Thyroid gland (tissue), 4 donors: ENCODE measurements around the gene CEP170.

Experiments used
- POLR2A ChIP-seq, 2 donors: fragments of 450-650 bp; IDR thresholded peaks; one replicate each; pipeline ENCODE4 v1.6.1; 2017; ENCODE audit warnings: antibody characterized with exemption in 2 of 2, mild to moderate bottlenecking in 2 of 2, moderate library complexity in 1 of 2
- TF ChIP-seq, protein P1 (sequence below), 6 experiments: fragments of 200-600 bp in 3 of 6; fragments of 450-650 bp in 3 of 6; sonication (generic) in 3 of 6; IDR thresholded peaks; one replicate each; pipeline ENCODE4 v1.5.1; 2016 to 2019; ENCODE audit warnings: antibody characterized with exemption in 6 of 6, mild to moderate bottlenecking in 2 of 6, inconsistent platforms in 1 of 6, moderate library complexity in 1 of 6

DNA sequence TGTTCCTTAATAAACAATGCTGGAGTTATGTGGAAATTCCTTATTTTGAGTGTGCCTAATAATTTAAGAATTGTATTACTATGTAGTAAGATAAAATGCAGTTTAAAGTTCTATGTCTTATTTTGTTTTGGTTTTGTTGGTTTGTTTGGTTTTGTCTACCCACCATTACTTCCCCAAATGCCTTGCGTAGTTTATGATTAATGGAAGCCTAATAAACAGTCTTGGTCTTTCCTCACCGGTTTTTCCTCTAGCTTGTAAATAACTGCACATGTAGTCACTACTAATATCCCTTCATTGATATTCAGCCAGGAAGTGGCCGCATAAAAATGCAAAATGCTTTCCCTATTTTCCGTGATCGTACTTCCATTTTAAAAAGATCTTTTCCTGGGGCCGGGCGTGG, 3.6 kb upstream of the CEP170 start:
- TF ChIP-seq POLR2A (IDR thresholded peaks at IDR 0.05), result no peak
- TF ChIP-seq, protein P1, sequence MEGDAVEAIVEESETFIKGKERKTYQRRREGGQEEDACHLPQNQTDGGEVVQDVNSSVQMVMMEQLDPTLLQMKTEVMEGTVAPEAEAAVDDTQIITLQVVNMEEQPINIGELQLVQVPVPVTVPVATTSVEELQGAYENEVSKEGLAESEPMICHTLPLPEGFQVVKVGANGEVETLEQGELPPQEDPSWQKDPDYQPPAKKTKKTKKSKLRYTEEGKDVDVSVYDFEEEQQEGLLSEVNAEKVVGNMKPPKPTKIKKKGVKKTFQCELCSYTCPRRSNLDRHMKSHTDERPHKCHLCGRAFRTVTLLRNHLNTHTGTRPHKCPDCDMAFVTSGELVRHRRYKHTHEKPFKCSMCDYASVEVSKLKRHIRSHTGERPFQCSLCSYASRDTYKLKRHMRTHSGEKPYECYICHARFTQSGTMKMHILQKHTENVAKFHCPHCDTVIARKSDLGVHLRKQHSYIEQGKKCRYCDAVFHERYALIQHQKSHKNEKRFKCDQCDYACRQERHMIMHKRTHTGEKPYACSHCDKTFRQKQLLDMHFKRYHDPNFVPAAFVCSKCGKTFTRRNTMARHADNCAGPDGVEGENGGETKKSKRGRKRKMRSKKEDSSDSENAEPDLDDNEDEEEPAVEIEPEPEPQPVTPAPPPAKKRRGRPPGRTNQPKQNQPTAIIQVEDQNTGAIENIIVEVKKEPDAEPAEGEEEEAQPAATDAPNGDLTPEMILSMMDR (IDR thresholded peaks at IDR 0.05), result no peak
